ENCODE results near the gene CYP2S1. TPM values are rescaled to one million over a fixed set of nuclear protein-coding genes. Genes with fewer than 3 reads are reported as not detected.
A peak's percentile ranks its signal among the peaks of the same experiment; 100 is the strongest.

Gene CYP2S1
- polyA plus RNA-seq, 1 donor: 0.52 TPM

DNA sequence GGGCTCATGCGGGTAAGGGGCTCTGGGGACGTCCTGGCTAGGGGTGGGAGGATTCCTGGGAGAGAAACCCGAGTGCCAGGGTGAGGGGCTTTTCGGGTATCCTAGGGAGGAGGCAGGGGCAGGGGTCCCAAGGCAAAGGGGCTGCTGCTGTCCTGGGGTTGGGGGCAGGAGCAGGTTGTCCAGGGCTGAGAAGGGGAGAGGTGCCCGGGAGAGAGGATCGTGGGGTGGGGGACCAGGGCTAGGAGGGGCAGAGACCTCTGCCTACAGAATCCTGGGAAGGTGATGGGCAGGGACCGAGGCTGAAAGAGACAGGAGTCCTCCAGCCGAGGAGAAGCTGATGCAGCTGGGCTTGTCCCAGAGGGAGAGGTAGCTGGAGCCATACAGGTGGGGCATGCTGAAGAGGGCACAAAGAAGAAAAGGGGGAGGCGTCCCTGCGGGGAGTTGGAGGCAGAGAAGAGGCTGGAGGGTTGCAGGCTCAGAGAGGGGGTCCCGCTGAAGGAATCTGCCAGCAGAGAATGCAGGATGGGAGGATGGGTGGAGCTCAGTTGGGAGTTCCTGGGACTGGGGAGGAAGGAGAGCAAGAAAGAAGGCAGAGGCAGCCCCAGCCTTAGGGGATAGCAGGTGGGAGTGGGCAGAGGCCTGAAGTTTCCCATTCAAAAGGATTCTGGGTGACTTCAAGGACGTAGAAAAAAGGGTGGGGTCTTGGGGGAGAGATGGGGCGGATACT lies 574 bp downstream of the CYP2S1 start:
- DNase-seq: no peak

DNA sequence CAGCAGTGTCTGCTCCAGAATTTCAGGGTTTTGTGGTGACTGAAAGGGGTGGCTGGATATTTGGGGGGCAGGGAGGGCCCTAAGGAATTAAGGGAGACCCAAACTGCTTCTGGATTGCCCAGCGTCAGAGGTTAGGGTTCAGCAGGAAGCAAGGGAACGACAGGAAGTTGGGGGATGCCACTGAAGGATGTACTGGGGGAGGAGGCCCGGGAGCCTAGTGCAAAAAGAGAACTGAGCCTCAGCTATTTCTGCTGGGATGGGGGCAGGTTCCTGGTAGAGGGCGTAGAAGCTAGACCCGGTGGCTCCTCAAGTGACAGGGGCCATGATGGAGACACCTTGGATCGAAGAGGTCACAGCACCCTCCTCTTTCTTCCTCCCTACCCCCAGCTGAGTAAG lies 1.1 kb downstream of the CYP2S1 start:
- no peak for DNase-seq

DNA sequence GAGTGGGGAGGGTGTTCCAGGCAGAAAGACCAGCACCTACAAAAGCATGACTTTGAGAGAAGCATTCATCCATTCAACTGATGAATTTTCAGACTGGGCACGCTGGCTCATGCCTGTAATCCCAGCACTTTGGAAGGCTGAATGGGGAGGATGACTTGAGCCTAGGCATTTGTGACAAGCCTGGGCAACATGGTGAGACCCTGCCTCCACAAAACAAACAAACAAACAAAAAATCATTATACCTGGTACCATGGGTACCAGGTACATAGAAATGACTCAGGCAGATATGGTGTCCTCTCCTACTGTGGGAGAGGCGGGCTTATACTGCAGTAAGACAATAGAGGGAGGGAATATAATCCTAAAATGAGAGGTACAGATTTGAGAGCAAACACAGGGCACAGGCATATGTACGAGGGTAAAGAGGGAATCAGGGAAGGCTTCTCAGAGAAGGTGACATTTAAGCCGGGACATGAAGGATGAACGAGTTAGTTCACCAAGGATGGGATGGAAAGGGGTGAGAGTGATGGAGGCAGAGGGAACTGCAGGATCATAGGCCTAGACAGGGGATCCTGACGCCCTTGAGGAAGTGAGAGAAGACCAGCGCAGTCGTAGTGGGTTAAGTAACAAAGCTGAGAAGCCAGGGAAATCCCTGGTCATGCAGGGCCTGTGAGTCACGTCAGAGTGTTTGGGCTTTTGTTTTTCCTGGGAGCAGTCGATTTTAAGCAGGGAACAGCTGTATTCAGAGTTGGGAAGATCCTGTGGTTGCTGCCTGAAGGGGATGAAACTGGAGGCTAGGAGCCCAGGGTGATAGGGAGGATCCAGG lies 2.9 kb downstream of the CYP2S1 start:
- no peak for DNase-seq

DNA sequence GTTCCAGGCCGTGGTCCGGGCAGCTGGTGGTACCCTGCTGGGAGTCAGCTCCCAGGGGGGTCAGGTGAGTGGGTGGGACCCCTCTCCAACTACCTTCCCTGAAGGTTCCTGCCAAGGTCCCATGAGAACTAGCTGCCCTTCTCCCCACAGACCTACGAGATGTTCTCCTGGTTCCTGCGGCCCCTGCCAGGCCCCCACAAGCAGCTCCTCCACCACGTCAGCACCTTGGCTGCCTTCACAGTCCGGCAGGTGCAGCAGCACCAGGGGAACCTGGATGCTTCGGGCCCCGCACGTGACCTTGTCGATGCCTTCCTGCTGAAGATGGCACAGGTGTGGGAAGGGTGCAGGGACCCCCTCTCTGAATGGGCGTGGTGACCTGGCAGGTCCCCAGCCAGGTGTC lies 5.5 kb downstream of the CYP2S1 start:
- DNase-seq: no peak

DNA sequence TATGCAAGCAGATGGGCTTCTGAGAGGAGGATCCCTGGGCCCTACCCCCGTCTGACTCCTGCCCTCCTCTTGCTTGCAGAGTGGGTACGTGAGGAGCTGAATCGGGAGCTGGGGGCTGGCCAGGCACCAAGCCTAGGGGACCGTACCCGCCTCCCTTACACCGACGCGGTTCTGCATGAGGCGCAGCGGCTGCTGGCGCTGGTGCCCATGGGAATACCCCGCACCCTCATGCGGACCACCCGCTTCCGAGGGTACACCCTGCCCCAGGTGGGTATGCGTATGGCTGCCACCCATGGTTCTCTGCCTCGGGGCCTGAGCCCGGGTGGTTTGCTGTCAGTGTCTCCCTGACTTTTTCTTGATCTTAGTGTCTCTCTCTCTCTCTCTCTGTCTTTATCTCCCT lies 10.4 kb downstream of the CYP2S1 start:
- DNase-seq: no peak

DNA sequence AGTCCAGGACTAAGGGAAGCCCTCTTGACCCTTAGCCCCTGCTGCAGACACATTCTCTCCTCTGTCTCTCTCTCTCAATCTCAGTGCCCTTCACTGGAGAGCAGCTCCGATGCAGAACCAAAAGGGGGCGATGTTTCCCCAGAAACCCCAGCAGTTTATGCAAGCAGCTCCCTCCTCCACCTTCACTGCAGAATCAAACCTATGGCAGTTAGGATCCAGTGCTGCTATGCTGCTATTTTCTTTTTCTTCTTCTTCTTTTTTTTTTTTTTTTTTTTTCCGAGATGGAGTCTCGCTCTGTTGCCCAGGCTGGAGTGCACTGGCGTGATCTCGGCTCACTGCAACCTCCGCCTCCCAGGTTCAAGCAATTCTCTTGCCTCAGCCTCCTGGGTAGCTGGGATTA lies 11.3 kb downstream of the CYP2S1 start:
- peak; percentile 82 for DNase-seq

DNA sequence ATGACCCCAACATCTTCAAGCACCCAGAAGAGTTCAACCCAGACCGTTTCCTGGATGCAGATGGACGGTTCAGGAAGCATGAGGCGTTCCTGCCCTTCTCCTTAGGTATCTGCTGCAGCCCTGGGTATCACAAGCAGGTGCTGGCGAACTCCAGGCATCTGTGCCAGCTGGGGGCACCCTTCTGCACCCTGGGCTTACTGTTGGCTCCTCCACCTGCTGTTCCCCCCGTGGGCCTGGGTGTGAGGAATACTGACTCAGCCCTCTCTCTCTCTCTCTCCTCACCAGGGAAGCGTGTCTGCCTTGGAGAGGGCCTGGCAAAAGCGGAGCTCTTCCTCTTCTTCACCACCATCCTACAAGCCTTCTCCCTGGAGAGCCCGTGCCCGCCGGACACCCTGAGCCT lies 13.0 kb downstream of the CYP2S1 start:
- DNase-seq: no peak

DNA sequence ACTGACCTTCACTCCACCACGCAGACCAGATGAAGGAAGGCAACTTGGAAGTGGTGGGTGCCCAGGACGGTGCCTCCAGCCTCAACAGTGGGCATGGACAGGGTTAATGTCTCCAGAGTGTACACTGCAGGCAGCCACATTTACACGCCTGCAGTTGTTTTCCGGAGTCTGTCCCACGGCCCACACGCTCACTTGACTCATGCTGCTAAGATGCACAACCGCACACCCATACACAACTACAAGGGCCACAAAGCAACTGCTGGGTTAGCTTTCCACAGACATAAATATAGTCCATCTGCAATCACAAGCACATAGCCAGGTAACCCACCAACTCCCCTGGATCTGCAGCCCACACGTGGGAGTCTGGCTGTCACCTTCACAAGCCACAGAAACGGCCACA lies 13.4 kb downstream of the CYP2S1 start:
- DNase-seq: no peak

DNA sequence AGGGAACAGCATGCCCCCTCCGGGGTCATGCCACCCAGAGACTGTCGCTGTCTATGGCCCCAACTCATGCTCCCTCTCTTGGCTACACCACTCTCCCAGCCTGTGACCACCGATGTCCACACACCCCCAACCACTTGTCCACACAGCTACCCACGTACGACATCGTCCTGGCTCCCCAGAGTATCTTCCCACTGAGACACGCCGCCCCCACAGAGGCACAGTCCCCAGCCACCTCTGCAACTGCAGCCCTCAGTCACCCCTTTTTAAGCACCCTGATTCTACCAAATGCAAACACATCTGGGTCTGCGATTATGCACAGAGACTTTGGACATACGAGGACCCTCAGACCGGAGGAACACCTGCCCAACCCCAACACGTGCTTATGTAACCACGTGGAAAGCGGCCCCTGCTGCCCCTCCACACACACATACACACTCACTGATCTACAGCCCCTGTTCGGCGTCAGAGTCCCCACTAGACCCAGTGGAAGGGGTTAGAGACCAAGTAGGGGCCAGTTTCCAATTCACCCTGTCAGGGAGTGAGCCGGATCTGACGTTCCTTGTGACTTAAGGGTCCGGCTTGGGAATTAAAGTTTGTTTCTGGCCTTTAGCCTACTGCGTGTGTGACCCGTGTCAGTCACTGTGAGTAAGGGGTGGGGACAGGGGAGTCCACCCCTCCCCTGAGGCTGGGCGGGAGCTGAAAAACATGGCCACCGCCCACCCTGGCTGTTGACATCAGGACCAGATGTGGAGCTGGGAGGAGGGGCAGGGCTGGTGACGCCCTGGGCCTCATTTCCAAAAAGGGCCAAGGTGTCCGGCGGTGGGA lies 14.1 kb downstream of the CYP2S1 start:
- no peak for DNase-seq

DNA sequence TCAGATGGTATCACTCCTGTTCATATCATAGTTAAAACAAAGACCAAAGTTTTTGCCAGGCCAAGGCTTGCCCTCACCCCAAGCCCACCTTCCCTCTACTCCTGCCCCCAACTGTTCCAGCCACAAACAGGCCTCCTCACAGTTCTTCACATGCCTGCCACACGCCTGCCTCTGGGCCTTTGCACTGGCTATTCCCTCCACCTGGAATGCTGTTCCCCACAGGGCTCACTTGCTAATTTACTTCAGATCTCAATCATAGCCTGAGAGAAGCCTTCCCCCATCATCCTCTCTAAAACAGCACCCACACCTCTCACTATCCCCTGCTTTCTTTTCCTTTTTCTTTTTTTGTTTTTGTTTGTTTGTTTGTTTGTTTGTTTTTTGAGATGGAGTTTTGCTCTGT lies 21.1 kb downstream of the CYP2S1 start:
- DNase-seq: no peak

DNA sequence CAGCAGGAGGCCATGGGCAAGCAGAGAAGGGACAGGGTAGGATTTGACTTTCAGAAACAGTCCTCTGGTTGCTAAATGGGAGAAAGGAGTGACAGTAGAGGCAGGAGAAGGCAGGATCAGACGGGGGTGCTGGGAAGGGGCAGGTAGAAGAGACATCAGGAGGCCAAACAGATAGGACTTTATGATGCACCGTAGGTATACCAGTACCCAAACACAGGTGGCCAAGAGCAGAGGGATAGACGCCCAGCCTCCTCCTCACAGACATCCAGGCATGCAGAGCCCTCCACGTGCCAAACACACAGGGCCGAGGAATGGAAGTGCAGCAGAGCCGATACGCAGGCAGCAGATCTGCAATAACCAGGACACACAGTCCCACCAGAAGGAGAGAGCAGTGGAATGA lies 24.7 kb downstream of the CYP2S1 start:
- no peak for DNase-seq

DNA sequence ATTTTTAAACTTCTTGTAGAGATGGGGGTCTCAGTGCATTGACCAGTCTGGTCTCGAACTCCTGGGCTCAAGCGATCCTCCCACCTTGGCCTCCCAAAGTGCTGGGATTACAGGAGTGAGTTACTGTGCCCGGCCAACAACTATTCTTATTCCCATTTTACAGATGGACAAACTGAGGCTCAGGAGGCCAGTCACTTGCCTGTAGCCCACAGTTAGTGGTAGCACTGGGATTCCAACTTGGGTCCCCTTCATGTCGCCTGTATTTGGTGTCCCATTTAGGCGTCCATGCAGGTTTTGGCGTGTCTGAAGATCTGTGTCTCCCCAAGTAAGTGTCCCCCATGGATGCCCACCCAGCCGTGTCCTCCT lies 25.2 kb downstream of the CYP2S1 start:
- DNase-seq: no peak

DNA sequence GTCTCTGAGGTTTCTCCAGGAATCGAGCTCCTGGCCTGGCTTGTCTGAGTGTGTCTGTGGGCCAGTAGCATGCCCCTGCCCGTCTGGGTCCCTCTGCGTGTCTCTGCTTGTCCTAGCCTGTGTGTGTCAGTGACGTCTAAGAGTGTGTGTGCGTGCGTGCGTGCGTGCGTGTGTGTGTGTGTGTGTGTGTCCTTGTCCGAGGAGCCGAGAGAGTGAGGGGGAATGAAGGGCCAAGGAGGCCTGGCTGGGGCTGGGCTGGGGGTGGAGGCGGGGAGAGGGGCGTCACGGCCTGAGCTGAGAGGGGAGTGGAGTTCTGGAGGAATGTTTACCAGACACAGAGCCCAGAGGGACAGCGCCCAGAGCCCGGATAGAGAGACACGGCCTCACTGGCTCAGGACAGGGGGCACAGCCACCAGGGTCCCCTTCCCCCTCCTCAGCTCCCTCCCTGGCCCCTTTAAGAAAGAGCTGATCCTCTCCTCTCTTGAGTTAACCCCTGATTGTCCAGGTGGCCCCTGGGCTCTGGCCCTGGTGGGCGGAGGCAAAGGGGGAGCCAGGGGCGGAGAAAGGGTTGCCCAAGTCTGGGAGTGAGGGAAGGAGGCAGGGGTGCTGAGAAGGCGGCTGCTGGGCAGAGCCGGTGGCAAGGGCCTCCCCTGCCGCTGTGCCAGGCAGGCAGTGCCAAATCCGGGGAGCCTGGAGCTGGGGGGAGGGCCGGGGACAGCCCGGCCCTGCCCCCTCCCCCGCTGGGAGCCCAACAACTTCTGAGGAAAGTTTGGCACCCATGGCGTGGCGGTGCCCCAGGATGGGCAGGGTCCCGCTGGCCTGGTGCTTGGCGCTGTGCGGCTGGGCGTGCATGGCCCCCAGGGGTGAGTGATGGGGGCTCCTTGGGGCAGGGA lies 25.8 kb downstream of the CYP2S1 start, which contains the start of gene AXL:
TSS of gene AXL (plus strand) at position 609 of the 893 bp plus-strand sequence. CDS start at position 779, 170 bp downstream.
- DNase-seq: peak; percentile 80

DNA sequence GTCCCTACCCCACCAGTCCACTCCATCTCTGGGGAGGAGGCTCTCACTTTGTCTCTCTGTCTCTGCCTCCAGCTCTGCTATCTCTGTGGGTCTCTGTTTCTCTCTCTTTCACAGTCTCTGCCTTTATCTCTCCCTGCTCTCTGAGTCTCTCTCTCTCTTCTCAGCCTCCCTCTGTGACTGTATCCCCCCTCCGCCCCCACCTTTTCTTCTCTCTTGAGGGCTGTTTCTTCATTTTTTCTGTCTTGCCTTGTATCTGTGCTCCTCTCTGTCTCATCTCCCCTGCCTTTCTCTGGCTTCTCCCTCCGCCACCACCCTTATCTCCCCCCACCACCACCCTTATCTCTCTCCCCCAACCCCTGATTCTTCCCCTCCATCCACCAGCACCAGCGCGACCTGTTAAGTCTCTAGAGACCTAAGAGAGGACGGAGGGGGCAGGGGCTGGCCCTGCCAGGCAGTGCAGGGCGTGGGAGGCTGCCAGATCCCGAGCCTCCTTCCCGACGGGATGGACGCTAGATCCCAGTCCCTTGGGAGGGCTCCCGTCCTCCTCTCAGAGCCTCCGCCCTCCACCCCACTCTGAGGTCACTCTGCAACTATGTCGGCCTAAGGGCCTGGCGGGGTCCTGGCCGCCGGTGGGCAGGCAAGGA lies 27.0 kb downstream of the CYP2S1 start:
- no peak for DNase-seq

DNA sequence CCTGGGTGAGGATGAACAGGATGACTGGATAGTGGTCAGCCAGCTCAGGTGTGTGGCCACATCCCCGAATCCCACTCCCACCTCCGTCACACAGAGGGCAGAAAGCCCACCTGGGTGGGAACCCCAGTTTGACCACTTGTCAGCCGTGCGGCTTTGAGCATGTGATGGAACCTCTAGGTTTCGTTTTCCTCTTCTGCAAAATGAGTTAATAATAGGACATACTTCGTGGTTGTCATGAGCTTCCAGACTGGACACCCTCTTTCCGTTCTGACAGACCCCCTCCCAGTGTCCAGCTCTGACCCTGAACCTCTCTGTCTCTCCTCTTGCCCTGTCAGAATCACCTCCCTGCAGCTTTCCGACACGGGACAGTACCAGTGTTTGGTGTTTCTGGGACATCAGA lies 27.8 kb downstream of the CYP2S1 start:
- DNase-seq: no peak

DNA sequence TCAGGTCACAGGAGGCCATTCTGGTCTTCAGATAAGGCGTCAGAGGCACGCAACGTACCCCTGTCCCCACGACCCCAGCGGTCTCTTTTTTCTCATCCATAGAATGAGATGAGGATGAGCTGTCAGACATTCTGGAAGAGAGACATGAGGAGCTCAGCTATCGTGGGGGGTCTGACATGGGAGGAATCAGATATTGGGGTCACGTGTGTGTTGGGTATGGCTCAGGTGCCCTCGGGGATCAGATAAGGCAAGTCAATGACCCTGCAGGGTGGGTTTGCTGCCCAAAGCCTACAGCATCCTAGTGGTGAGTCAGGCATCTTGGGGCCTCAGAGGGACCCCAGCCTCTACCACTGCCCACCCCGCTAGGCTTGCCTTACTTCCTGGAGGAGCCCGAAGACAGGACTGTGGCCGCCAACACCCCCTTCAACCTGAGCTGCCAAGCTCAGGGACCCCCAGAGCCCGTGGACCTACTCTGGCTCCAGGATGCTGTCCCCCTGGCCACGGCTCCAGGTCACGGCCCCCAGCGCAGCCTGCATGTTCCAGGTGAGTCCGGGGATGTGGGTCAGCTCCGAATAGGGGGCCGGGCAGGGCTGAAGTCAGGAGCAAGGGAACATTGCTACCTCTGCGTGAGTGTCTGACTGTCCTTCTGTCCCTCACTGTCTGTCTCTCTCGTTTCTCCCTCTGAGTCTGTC lies 28.6 kb downstream of the CYP2S1 start:
- no peak for DNase-seq

DNA sequence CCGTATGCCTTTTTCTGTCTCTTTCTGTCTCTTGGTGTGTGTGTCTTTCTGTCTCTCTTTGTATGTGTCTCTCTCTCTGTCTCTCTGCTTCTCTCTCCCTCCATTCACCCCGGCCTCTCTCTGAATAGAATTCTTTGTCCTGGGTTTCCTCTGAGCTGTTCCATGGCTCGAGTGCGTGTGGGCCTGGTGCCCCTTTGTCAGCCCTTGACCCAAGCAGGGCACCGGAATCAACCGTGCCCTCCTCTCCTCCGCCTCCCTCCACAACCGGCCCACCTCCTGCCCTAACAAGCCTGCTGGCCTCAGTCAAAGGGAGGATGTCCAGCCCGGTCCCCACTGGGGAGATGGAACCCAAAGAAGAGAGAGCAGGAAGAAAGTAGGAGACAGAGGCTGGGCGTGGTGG lies 29.2 kb downstream of the CYP2S1 start:
- DNase-seq: no peak

DNA sequence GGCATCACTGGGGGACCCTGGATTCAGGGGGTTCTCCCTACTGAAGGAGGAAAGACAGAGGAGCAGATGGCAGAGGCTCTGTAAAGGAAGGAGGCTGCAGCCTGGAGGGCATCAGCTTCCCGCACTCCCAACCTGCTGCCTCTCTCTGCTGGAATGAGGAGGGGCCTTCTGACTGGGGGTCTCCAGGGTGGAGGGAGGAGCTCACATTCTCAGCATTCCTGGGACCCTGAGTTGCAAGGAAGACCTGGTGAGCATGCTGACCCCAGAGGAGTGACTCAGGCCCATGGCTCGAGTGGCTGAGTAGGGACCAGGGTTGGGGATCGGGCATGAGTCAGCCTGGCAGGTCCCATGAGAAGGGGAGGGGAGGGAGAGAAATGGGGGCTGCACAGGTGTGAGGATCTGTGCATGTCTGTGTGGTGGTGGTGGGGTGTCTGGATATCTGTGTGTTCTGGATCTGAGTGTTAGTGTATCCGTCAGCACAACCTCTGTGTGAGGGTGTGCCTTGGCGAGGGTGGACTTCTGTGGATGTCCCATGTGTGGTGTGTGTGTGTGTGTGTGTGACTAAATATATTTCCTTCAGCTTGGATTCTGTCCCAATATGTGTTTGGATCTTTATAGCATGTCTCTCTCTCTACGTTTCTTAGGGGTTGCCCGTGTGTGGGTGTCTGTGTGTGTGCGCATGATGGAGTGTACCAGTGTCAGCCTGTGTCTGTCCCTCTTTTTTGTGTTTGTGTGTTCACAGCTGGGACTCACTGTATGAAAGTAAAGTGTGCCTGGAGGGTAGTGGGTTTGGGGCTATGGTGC lies 30.6 kb downstream of the CYP2S1 start:
- no peak for DNase-seq

DNA sequence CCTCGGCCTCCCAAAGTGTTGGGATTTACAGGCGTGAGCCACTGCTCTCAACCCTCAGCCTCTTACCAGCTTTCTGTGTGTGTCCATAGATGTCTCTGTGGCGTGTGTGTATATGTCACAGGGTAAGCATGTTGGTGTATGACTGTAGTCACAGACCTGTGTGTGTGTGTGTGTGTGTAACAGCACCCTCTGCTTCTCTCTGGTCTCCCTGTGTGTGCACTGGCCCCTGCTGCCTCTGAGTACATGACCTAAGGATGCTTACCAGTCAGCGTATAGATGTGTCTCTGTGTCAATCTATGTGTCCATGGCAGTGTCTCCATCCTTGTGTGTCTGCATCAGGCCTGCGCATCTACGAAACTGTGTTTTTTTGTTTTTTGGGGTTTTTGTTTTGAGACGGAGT lies 31.6 kb downstream of the CYP2S1 start:
- no peak for DNase-seq

Measured in left kidney (tissue), 2 donors.